Astrocyte (in vitro differentiated cells and primary cell): ENCODE results near the gene EN2. TPM values are rescaled to one million over a fixed set of nuclear protein-coding genes. Genes with fewer than 3 reads are reported as not detected.

ENCODE experiments used
- DNase-seq: peaks from one replicate; pipeline ENCODE4 v3.0.0-alpha.2; 2010; ENCODE audit warnings: low read depth
- FAIRE-seq: peaks from 2 replicates; lab custom pipeline; 2011; peaks lifted over from hg19 to GRCh38; lab: Jason Lieb, UNC
- H2AFZ ChIP-seq: 2 replicates; pipeline ENCODE4 v1.6.0; 2012; ENCODE audit warnings: low read depth, low read length, inconsistent platforms
- H3K27ac ChIP-seq: 2 replicates; pipeline ENCODE4 v1.5.1; 2011; ENCODE audit warnings: low read depth, low read length, inconsistent platforms
- H3K27me3 ChIP-seq: 2 replicates; pipeline ENCODE4 v1.6.0; 2011; ENCODE audit warnings: low read length, inconsistent platforms; ENCODE audit not compliant: insufficient read depth
- H3K36me3 ChIP-seq: 2 replicates; pipeline ENCODE4 v1.5.1; 2011; ENCODE audit warnings: low read length, inconsistent platforms; ENCODE audit not compliant: insufficient read depth
- H3K4me1 ChIP-seq: 2 replicates; pipeline ENCODE4 v1.5.1; 2011; ENCODE audit warnings: low read length, inconsistent platforms; ENCODE audit not compliant: insufficient read depth
- H3K4me2 ChIP-seq: 2 replicates; pipeline ENCODE4 v1.6.0; 2012; ENCODE audit warnings: low read length, inconsistent platforms
- H3K4me3 ChIP-seq: 2 replicates; pipeline ENCODE4 v1.5.1; 2011; ENCODE audit warnings: low read depth, mild to moderate bottlenecking, low read length, inconsistent platforms; ENCODE audit not compliant: insufficient read depth
- H3K79me2 ChIP-seq: 2 replicates; pipeline ENCODE4 v1.6.0; 2012; ENCODE audit warnings: mild to moderate bottlenecking, low read length, inconsistent platforms; ENCODE audit not compliant: insufficient read depth
- H3K9ac ChIP-seq: 2 replicates; pipeline ENCODE4 v1.6.0; 2012; ENCODE audit warnings: mild to moderate bottlenecking, low read length, inconsistent platforms
- H3K9me3 ChIP-seq: 2 replicates; pipeline ENCODE4 v1.5.1; 2012; ENCODE audit warnings: low read depth, mild to moderate bottlenecking, low read length, inconsistent platforms; ENCODE audit not compliant: insufficient read depth
- H4K20me1 ChIP-seq: 2 replicates; pipeline ENCODE4 v1.6.0; 2012; ENCODE audit warnings: low read length, inconsistent platforms; ENCODE audit not compliant: insufficient read depth
- H3K27ac Mint-ChIP-seq: one replicate; pipeline ENCODE4 v1.8.0; 2021; ENCODE audit warnings: mild to moderate bottlenecking, mixed read lengths; ENCODE audit not compliant: unreplicated experiment
- H3K27me3 Mint-ChIP-seq: one replicate; pipeline ENCODE4 v1.8.0; 2021; ENCODE audit warnings: low read depth, mixed read lengths; ENCODE audit not compliant: unreplicated experiment
- H3K36me3 Mint-ChIP-seq: one replicate; pipeline ENCODE4 v1.8.0; 2021; ENCODE audit warnings: low read depth, mixed read lengths; ENCODE audit not compliant: unreplicated experiment
- H3K4me1 Mint-ChIP-seq: one replicate; pipeline ENCODE4 v1.8.0; 2021; ENCODE audit warnings: low read depth, mixed read lengths; ENCODE audit not compliant: unreplicated experiment
- H3K4me3 Mint-ChIP-seq: one replicate; pipeline ENCODE4 v1.8.0; 2021; ENCODE audit warnings: mild to moderate bottlenecking, moderate library complexity, mixed read lengths; ENCODE audit not compliant: unreplicated experiment
- H3K9me3 Mint-ChIP-seq: one replicate; pipeline ENCODE4 v1.8.0; 2021; ENCODE audit warnings: mild to moderate bottlenecking, mixed read lengths; ENCODE audit not compliant: unreplicated experiment
- EZH2 ChIP-seq: IDR thresholded peaks from 2 replicates; pipeline ENCODE4 v1.6.1; 2012; ENCODE audit warnings: mild to moderate bottlenecking, low read length, inconsistent platforms; ENCODE audit not compliant: insufficient read depth
- total RNA-seq: library from RNA; stranded (reverse); gene quantifications from 2 replicates; pipeline ENCODE4 v1.2.1, GENCODE V29; 2021
- TF ChIP-seq, protein P1 (sequence below): IDR thresholded peaks from 2 replicates; pipeline ENCODE4 v1.5.1; 2011; ENCODE audit warnings: low read depth, mild to moderate bottlenecking, inconsistent platforms, low read length, moderate library complexity; ENCODE audit not compliant: insufficient read depth

The EN2 gene
- total RNA-seq, 1 donor from 2014 or later = not detected

DNA sequence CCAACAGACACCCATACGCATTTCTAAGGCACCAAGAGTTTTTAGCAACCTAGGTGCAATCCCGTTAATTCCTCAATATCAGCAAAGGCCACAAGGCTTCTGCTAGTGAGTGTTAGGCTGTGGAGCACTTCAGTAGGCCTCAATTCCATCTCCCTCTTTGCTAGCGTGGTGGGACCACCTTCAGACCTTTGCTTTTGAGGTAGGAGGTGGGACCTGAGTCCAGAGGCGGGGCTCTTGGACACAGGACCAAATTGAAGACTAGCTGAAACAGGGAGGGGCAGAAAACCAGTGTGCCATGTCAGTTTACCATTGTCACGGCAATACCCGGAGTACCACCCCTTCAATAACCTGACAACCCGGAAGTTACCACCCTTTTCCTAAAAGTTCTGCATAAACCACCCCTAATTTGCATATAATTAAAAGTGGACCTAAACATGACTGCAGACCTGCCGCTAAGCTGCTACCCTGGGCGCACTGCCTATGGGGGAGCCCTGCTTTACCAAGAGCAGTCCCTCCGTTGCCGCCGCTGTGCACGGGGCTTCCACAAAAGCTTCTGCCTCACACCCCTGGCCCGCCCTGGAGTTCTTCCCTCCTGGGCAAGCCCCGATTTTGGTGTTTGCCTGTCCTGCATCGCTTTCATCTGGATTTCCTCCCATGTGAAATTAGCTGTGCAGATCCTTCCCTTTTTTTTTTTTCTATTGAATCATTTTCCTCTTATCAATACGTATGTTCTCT lies 41.1 kb upstream of the EN2 start:
- Mint-ChIP-seq H3K4me1 (no peaks in the 10 kb centered on the region), H3K4me3 (no peak overlapping the region)

GRCh38 chr7:155418304-155418703 lies 39.6 kb upstream of the EN2 start:
- Histone ChIP-seq H3K9me3 (no peaks in the 10 kb centered on the region), H3K4me1 (no peaks in the 10 kb centered on the region), H2AFZ (no peak overlapping the region), H3K4me2 (no peak overlapping the region), H3K27ac (no peak overlapping the region), H3K4me3 (no peak overlapping the region), H3K79me2 (no peaks in the 10 kb centered on the region), H4K20me1 (no peaks in the 10 kb centered on the region), H3K9ac (no peak overlapping the region), H3K27me3 (no peaks in the 10 kb centered on the region), H3K36me3 (no peaks in the 10 kb centered on the region)
- TF ChIP-seq, protein P1, sequence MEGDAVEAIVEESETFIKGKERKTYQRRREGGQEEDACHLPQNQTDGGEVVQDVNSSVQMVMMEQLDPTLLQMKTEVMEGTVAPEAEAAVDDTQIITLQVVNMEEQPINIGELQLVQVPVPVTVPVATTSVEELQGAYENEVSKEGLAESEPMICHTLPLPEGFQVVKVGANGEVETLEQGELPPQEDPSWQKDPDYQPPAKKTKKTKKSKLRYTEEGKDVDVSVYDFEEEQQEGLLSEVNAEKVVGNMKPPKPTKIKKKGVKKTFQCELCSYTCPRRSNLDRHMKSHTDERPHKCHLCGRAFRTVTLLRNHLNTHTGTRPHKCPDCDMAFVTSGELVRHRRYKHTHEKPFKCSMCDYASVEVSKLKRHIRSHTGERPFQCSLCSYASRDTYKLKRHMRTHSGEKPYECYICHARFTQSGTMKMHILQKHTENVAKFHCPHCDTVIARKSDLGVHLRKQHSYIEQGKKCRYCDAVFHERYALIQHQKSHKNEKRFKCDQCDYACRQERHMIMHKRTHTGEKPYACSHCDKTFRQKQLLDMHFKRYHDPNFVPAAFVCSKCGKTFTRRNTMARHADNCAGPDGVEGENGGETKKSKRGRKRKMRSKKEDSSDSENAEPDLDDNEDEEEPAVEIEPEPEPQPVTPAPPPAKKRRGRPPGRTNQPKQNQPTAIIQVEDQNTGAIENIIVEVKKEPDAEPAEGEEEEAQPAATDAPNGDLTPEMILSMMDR = no peak
- TF ChIP-seq EZH2 = no peak
- FAIRE-seq = no peak
- Mint-ChIP-seq H3K27me3 (peaks cover 88% of the 10 kb centered on the region), H3K36me3 (peaks cover 2% of the 10 kb centered on the region), H3K9me3 (peaks cover 4% of the 10 kb centered on the region), H3K4me1 (no peaks in the 10 kb centered on the region), H3K4me3 (no peak overlapping the region), H3K27ac (no peak overlapping the region)
- DNase-seq = no peak

More for the DNA sequence above, 41.1 kb upstream of the EN2 start:
- Histone ChIP-seq H3K79me2 (no peaks in the 10 kb centered on the region), H3K9ac (no peak overlapping the region), H3K4me1 (no peaks in the 10 kb centered on the region), H4K20me1 (no peaks in the 10 kb centered on the region), H3K36me3 (no peaks in the 10 kb centered on the region), H3K9me3 (no peaks in the 10 kb centered on the region), H2AFZ (no peak overlapping the region), H3K4me3 (no peak overlapping the region), H3K27me3 (no peaks in the 10 kb centered on the region), H3K27ac (no peak overlapping the region), H3K4me2 (no peak overlapping the region)
- H3K36me3 Mint-ChIP-seq = peaks cover 2% of the 10 kb centered on the region
- H3K27me3 Mint-ChIP-seq = peaks cover 90% of the 10 kb centered on the region
- no peak overlapping the region for H3K27ac Mint-ChIP-seq
- FAIRE-seq (no peak), DNase-seq (no peak)
- H3K9me3 Mint-ChIP-seq = peaks cover 5% of the 10 kb centered on the region
- TF ChIP-seq, protein P1 = no peak
- TF ChIP-seq EZH2 = no peak
